CD14-positive monocyte (primary cell): ENCODE results near the gene RC3H1. TPM values are rescaled to one million over a fixed set of nuclear protein-coding genes. Genes with fewer than 3 reads are reported as not detected.

ENCODE experiments used
- DNase-seq, 3 donors: peaks; one replicate each; pipeline ENCODE4 v3.0.0-alpha.2; 2011 to 2022
- H2AFZ ChIP-seq: 2 replicates; pipeline ENCODE4 v1.6.0; 2012; ENCODE audit warnings: mild to moderate bottlenecking, low read depth, low read length, inconsistent platforms; ENCODE audit not compliant: insufficient read depth, poor library complexity, severe bottlenecking
- H3K27ac ChIP-seq, 2 donors: 1 replicate in 1 of 2; 2 replicates in 1 of 2; pipeline ENCODE4 v1.5.1; 2012 to 2013; ENCODE audit warnings: low read length in 2 of 2, control low read depth in 1 of 2, inconsistent platforms in 1 of 2, low read depth in 1 of 2, mild to moderate bottlenecking in 1 of 2
- H3K27me3 ChIP-seq, 2 donors: one replicate each; pipeline versions ENCODE4 v1.6.0 to v1.6.1; 2011 to 2013; ENCODE audit warnings: low read length in 2 of 2; ENCODE audit not compliant: control insufficient read depth in 2 of 2, insufficient read depth in 2 of 2
- H3K36me3 ChIP-seq, 2 donors: replicated peaks in 1 of 2; 1 replicate in 1 of 2; 2 replicates in 1 of 2; pipeline versions ENCODE4 v1.5.1 to v1.6.1; 2012 to 2013; ENCODE audit warnings: low read length in 2 of 2, control low read depth in 1 of 2, inconsistent platforms in 1 of 2, mild to moderate bottlenecking in 1 of 2; ENCODE audit not compliant: insufficient read depth in 2 of 2, control insufficient read depth in 1 of 2
- H3K4me1 ChIP-seq, 2 donors: 1 replicate in 1 of 2; 2 replicates in 1 of 2; pipeline versions ENCODE4 v1.5.1 to v1.6.1; 2012 to 2013; ENCODE audit warnings: low read length in 2 of 2, control low read depth in 1 of 2, inconsistent platforms in 1 of 2, mild to moderate bottlenecking in 1 of 2, moderate library complexity in 1 of 2; ENCODE audit not compliant: insufficient read depth in 2 of 2, control insufficient read depth in 1 of 2
- H3K4me2 ChIP-seq: replicated peaks from 2 replicates; pipeline ENCODE3; 2012; ENCODE audit warnings: low read length, moderate library complexity, mild to moderate bottlenecking; ENCODE audit not compliant: poor library complexity, severe bottlenecking; ENCODE audit errors: extremely low read depth
- H3K4me3 ChIP-seq, 3 experiments: fragments of 200-600 bp in 1 of 3; sonication (generic) in 1 of 3; replicated peaks in 1 of 3; 1 replicate in 2 of 3; 2 replicates in 1 of 3; pipeline ENCODE4 v1.5.1; 2011 to 2013; ENCODE audit warnings: low read length in 3 of 3, mild to moderate bottlenecking in 3 of 3, control low read depth in 2 of 3, low read depth in 2 of 3, inconsistent platforms in 1 of 3, moderate library complexity in 1 of 3
- H3K79me2 ChIP-seq: 2 replicates; pipeline ENCODE4 v1.6.0; 2012; ENCODE audit warnings: mild to moderate bottlenecking, control low read depth, inconsistent platforms, low read length, moderate library complexity; ENCODE audit not compliant: insufficient read depth
- H3K9ac ChIP-seq: 2 replicates; pipeline ENCODE4 v1.6.0; 2017; ENCODE audit warnings: low read length, mild to moderate bottlenecking; ENCODE audit not compliant: insufficient read depth, poor library complexity, severe bottlenecking
- H3K9me3 ChIP-seq, 2 donors: replicated peaks in 1 of 2; 1 replicate in 1 of 2; 2 replicates in 1 of 2; pipeline versions ENCODE4 v1.5.1 to v1.6.1; 2012 to 2013; ENCODE audit warnings: low read length in 2 of 2, control low read depth in 1 of 2; ENCODE audit not compliant: control insufficient read depth in 1 of 2, insufficient read depth in 1 of 2
- H4K20me1 ChIP-seq: 2 replicates; pipeline ENCODE4 v1.6.0; 2012; ENCODE audit warnings: mild to moderate bottlenecking, low read length, control low read depth, moderate library complexity; ENCODE audit not compliant: insufficient read depth
- H3K27ac Mint-ChIP-seq, 7 donors: one replicate each; pipeline ENCODE4 v1.8.0; 2020; ENCODE audit warnings: mild to moderate bottlenecking in 7 of 7, mixed read lengths in 7 of 7, moderate library complexity in 6 of 7, inconsistent platforms in 2 of 7
- H3K27me3 Mint-ChIP-seq, 3 donors: one replicate each; pipeline ENCODE4 v1.8.0; 2021 to 2022; ENCODE audit warnings: low read depth in 3 of 3, mild to moderate bottlenecking in 3 of 3, mixed read lengths in 3 of 3, moderate library complexity in 3 of 3, inconsistent platforms in 1 of 3
- H3K36me3 Mint-ChIP-seq, 2 donors: one replicate each; pipeline ENCODE4 v1.8.0; 2020; ENCODE audit warnings: mixed read lengths in 2 of 2, inconsistent platforms in 1 of 2, mild to moderate bottlenecking in 1 of 2
- H3K4me1 Mint-ChIP-seq: one replicate; pipeline ENCODE4 v1.8.0; 2020; ENCODE audit warnings: mild to moderate bottlenecking, mixed read lengths
- H3K4me3 Mint-ChIP-seq, 2 donors: one replicate each; pipeline ENCODE4 v1.8.0; 2020; ENCODE audit warnings: mild to moderate bottlenecking in 2 of 2, mixed read lengths in 2 of 2, moderate library complexity in 1 of 2
- H3K9me3 Mint-ChIP-seq, 7 donors: one replicate each; pipeline ENCODE4 v1.8.0; 2020 to 2022; ENCODE audit warnings: mixed read lengths in 7 of 7, mild to moderate bottlenecking in 6 of 7, moderate library complexity in 6 of 7, inconsistent platforms in 2 of 7
- WGBS: methylation state at CpG from one replicate; pipeline ENCODE4 v1.1.5; 2013; ENCODE audit warnings: missing lambda C conversion rate; ENCODE audit not compliant: insufficient coverage; 5-methylcytosine and 5-hydroxymethylcytosine counted together
- intact Hi-C, 2 donors: fragments of 100-400 bp; cut with micrococcal nuclease; formaldehyde crosslinking; loops; one replicate each; pipeline versions ENCODE4 v1.15.0 to v1.15.1; 2023
- polyA plus RNA-seq, 3 donors: library from polyadenylated mRNA; depleted of rRNA in 1 of 3; unstranded in 2 of 3; stranded (reverse) in 1 of 3; fragments of 300-500 nt in 2 of 3; fragments of >200 nt in 1 of 3; fragmentation: Illumina TruSeq in 2 of 3; gene quantifications; 1 replicate in 2 of 3; 2 replicates in 1 of 3; pipeline ENCODE4 v1.2.3, GENCODE V29; 2012 to 2021
- TF ChIP-seq, protein P1 (sequence below): fragments of 200-600 bp; IDR thresholded peaks from one replicate; pipeline ENCODE4 v1.8.0; 2022; ENCODE audit warnings: antibody characterized with exemption, mild to moderate bottlenecking

RC3H1 gene
- polyA plus RNA-seq, 3 donors, result 3.8 to 17.3 (median 7.8) TPM

DNA sequence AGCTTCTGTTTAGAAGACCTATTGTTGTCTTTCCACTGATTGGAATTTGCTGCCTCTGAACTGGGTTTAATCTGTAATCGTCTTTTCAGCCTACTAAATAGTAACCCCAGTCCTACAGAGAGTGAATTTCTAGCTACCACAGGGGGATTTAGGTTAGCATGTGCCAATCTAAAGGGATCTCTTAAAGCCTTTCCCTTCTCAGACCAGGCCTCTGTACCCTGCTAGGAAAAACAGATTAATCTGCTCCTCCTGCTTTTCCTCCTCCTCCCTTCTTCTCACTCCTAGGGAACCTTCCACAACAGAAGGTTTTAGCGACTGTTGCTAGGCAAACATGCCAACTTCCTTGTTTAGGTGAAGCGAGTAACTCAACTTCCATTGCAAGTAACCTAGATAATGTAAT is 1.3 kb upstream of the RC3H1 start:
- Histone ChIP-seq H4K20me1 (peaks cover 32% of the 10 kb centered on the region), H3K4me1 (peaks cover 35 to 47% of the 10 kb centered on the region in 2 donors), H3K9me3 (no peaks in the 10 kb centered on the region), H3K27me3 (no peaks in the 10 kb centered on the region), H3K36me3 (no peaks in the 10 kb centered on the region), H3K4me2 (peak overlapping the region; percentile 89), H3K27ac (peak overlapping the region in 1 of 2 donors; percentile 99), H2AFZ (peak overlapping the region; percentile 88), H3K79me2 (peaks cover 44% of the 10 kb centered on the region), H3K9ac (peak overlapping the region; percentile 17), H3K4me3 (peak overlapping the region in 1 of 3 experiments; percentile 96)
- DNase-seq, result peak; percentile 47 to 88 (median 72)
- H3K4me3 Mint-ChIP-seq, result peak overlapping the region; percentile 93 to 100
- no peaks in the 10 kb centered on the region for H3K27me3 Mint-ChIP-seq
- H3K9me3 Mint-ChIP-seq, result peaks cover 0 to 2% (median 0%) of the 10 kb centered on the region in 7 donors
- peaks cover 37% of the 10 kb centered on the region for H3K4me1 Mint-ChIP-seq
- no CpG with 5 or more reads among the region's 3 CpGs for WGBS
- intact Hi-C loops, result loop anchor here (5.0 to 10.0 kb wide), 4 partner anchors 131 to 981 kb away; partner anchors contain the start of genes RABGAP1L (in 2 of the 2), CACYBP (in 1 of the 2) and PRDX6 (in 1 of the 2)
- H3K36me3 Mint-ChIP-seq, result peaks cover 4 to 6% of the 10 kb centered on the region in 2 donors
- H3K27ac Mint-ChIP-seq, result peak overlapping the region; percentile 97 to 100 (median 99)
- TF ChIP-seq, protein P1, sequence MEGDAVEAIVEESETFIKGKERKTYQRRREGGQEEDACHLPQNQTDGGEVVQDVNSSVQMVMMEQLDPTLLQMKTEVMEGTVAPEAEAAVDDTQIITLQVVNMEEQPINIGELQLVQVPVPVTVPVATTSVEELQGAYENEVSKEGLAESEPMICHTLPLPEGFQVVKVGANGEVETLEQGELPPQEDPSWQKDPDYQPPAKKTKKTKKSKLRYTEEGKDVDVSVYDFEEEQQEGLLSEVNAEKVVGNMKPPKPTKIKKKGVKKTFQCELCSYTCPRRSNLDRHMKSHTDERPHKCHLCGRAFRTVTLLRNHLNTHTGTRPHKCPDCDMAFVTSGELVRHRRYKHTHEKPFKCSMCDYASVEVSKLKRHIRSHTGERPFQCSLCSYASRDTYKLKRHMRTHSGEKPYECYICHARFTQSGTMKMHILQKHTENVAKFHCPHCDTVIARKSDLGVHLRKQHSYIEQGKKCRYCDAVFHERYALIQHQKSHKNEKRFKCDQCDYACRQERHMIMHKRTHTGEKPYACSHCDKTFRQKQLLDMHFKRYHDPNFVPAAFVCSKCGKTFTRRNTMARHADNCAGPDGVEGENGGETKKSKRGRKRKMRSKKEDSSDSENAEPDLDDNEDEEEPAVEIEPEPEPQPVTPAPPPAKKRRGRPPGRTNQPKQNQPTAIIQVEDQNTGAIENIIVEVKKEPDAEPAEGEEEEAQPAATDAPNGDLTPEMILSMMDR, result no peak

DNA sequence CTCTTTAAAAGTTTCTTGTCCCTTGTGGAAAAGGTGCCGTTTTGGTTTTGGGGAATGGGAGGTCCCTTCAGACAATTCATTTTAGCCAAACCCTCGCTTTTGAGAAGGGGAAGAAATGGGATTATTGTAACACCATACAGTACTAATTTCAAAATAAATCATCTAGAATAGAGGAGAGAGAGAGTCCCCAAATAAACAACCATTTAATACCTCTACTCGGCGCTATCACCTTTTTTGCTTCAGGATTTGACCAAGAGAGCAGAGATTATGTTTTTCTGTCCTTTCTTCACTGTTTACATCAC is 770 bp upstream of the RC3H1 start:
- WGBS, result no CpG with 5 or more reads among the region's 4 CpGs
- peak overlapping the region; percentile 99 for H3K9ac ChIP-seq
- peak overlapping the region; percentile 83 to 99 for H3K27ac ChIP-seq
- H3K4me3 ChIP-seq, result peak overlapping the region; percentile 66 to 96 (median 81)
- Mint-ChIP-seq H3K9me3 (peaks cover 0 to 2% (median 0%) of the 10 kb centered on the region in 7 donors), H3K36me3 (peaks cover 4 to 6% of the 10 kb centered on the region in 2 donors), H3K27me3 (no peaks in the 10 kb centered on the region), H3K4me3 (peak overlapping the region; percentile 93 to 100), H3K4me1 (peaks cover 41% of the 10 kb centered on the region), H3K27ac (peak overlapping the region; percentile 97 to 100 (median 99))
- no peaks in the 10 kb centered on the region for H3K36me3 ChIP-seq
- intact Hi-C loops, result loop anchor here (5.0 to 10.0 kb wide), 4 partner anchors 132 to 982 kb away; partner anchors contain the start of genes RABGAP1L (in 2 of the 2), CACYBP (in 1 of the 2) and PRDX6 (in 1 of the 2)
- H3K4me1 ChIP-seq, result peaks cover 37 to 52% of the 10 kb centered on the region in 2 donors
- TF ChIP-seq, protein P1, result no peak
- no peaks in the 10 kb centered on the region for H3K27me3 ChIP-seq
- H2AFZ ChIP-seq, result peak overlapping the region; percentile 88
- H3K9me3 ChIP-seq, result no peaks in the 10 kb centered on the region
- H4K20me1 ChIP-seq, result peaks cover 37% of the 10 kb centered on the region
- H3K79me2 ChIP-seq, result peaks cover 50% of the 10 kb centered on the region
- peak overlapping the region; percentile 89 for H3K4me2 ChIP-seq
- DNase-seq, result no peak
